NT2/D1 (cell line): ENCODE measurements around the gene PMP22.

Source experiments
- SUZ12 ChIP-seq: IDR thresholded peaks from 2 replicates; pipeline ENCODE4 v1.6.1; 2011; ENCODE audit not compliant: insufficient read length, insufficient read depth; ENCODE audit errors: extremely low read depth
- YY1 ChIP-seq: IDR thresholded peaks from 2 replicates; pipeline ENCODE4 v1.6.1; 2011; ENCODE audit not compliant: insufficient read length, insufficient read depth
- ZNF274 ChIP-seq: IDR thresholded peaks from 2 replicates; pipeline ENCODE4 v1.6.1; 2011; ENCODE audit warnings: mild to moderate bottlenecking, low read depth, low read length

GRCh38 chr17:15269087-15269779, 4.1 kb upstream of the PMP22 start:
- TF ChIP-seq SUZ12 (no peak), YY1 (no peak), ZNF274 (no peak)
